SK-N-DZ (cell line): ENCODE measurements around the gene MAP4K4.

Source experiments
- DNase-seq: peaks from one replicate; pipeline ENCODE4 v3.0.0-alpha.2; 2015; ENCODE audit warnings: low spot score

Gene MAP4K4

GRCh38 chr2:101720732-101721131 lies 23.2 kb downstream of the MAP4K4 start:
- no peak for DNase-seq

GRCh38 chr2:101722864-101723263 lies 25.4 kb downstream of the MAP4K4 start:
- DNase-seq: no peak

- DNase-seq: no peak
Measured at GRCh38 chr2:101723371-101724124, 26.0 kb downstream of the MAP4K4 start.

- no peak for DNase-seq
Measured at GRCh38 chr2:101724125-101724474, 26.6 kb downstream of the MAP4K4 start.

- DNase-seq: no peak
Measured at GRCh38 chr2:101725038-101725437, 27.5 kb downstream of the MAP4K4 start.

GRCh38 chr2:101725515-101726192 lies 28.1 kb downstream of the MAP4K4 start:
- DNase-seq: no peak

GRCh38 chr2:101728865-101729264 lies 31.4 kb downstream of the MAP4K4 start:
- no peak for DNase-seq

GRCh38 chr2:101729521-101730190 lies 32.1 kb downstream of the MAP4K4 start:
- DNase-seq: no peak

- no peak for DNase-seq
Measured at GRCh38 chr2:101731221-101732054, 33.9 kb downstream of the MAP4K4 start.

- DNase-seq: no peak
Measured at GRCh38 chr2:101732199-101732598, 34.7 kb downstream of the MAP4K4 start.

GRCh38 chr2:101732773-101733256 lies 35.3 kb downstream of the MAP4K4 start:
- DNase-seq: no peak

GRCh38 chr2:101733257-101733993 lies 35.9 kb downstream of the MAP4K4 start:
- no peak for DNase-seq

- DNase-seq: no peak
Measured at GRCh38 chr2:101734505-101735165, 37.1 kb downstream of the MAP4K4 start.

GRCh38 chr2:101735166-101735533 lies 37.6 kb downstream of the MAP4K4 start:
- DNase-seq: no peak

- DNase-seq: no peak
Measured at GRCh38 chr2:101736233-101736632, 38.7 kb downstream of the MAP4K4 start.

GRCh38 chr2:101736861-101737291 lies 39.4 kb downstream of the MAP4K4 start:
- DNase-seq: no peak

GRCh38 chr2:101737478-101738255 lies 40.2 kb downstream of the MAP4K4 start:
- no peak for DNase-seq

- DNase-seq: no peak
Measured at GRCh38 chr2:101738649-101739048, 41.1 kb downstream of the MAP4K4 start.

- no peak for DNase-seq
Measured at GRCh38 chr2:101740555-101740964, 43.1 kb downstream of the MAP4K4 start.
